AG04449 (cell line): ENCODE results near the gene MDM2.

ENCODE experiments used
- CTCF ChIA-PET: fragments of 350-600 bp; formaldehyde crosslinking; extraction: SDS; loops from one replicate; lab custom pipeline; 2021; ENCODE audit warnings: antibody characterized with exemption; lab: Yijun Ruan, JAX
- POLR2A ChIA-PET: fragments of 400-600, 350-600 bp; formaldehyde crosslinking; extraction: SDS; loops from one replicate; lab custom pipeline; 2020; ENCODE audit warnings: antibody characterized with exemption, inconsistent platforms; lab: Yijun Ruan, JAX
- DNase-seq: peaks from one replicate; pipeline ENCODE4 v3.0.0-alpha.2; 2010; ENCODE audit warnings: low read depth, low spot score
- H3K4me3 ChIP-seq: 2 replicates; pipeline ENCODE4 v1.5.1; 2011; ENCODE audit warnings: low read depth, mild to moderate bottlenecking, control low read depth, low read length
- TF ChIP-seq, protein P1 (sequence below): IDR thresholded peaks from one replicate; pipeline ENCODE4 v1.5.1; 2011; ENCODE audit warnings: mild to moderate bottlenecking, moderate library complexity, low read length, control low read depth, inconsistent platforms; ENCODE audit not compliant: insufficient read depth; ENCODE audit errors: missing control alignments

Gene MDM2

DNA sequence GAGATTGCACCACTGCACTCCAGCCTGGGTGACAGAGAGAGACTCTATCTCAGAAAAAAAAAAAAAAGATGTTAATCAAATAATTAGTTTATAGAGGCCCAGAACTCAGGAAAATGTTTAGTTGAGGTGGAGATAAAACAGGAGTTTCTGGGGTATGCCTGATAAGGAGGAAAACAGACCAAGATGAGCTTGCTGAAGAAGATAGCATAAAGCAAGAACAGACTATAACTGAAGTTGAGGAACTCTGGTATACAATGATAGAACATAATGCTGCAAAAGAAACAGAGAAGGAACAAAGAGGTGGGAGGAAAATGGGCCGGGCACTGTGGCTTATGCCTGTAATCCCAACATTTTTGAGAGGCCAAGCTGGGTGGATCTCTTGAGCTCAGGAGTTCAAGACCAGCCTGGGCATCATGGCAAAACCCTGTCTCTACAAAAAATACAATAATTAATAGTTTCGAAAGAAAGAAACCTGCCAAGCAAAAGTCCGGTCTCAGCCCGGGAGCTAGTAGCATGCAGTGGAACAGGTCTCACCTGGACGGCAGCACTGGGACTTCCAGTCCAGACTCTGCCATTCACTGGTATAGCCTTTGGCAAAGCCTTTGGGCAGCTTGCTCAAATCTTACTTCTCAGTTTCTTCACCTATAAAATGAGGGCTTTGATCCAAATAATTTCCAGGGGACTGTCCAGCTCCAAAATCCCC lies 36.6 kb upstream of the MDM2 start:
- no peak for DNase-seq
- H3K4me3 ChIP-seq = no peak overlapping the region
- ChIA-PET POLR2A (no interaction called here), CTCF (no interaction called here)
- TF ChIP-seq, protein P1, sequence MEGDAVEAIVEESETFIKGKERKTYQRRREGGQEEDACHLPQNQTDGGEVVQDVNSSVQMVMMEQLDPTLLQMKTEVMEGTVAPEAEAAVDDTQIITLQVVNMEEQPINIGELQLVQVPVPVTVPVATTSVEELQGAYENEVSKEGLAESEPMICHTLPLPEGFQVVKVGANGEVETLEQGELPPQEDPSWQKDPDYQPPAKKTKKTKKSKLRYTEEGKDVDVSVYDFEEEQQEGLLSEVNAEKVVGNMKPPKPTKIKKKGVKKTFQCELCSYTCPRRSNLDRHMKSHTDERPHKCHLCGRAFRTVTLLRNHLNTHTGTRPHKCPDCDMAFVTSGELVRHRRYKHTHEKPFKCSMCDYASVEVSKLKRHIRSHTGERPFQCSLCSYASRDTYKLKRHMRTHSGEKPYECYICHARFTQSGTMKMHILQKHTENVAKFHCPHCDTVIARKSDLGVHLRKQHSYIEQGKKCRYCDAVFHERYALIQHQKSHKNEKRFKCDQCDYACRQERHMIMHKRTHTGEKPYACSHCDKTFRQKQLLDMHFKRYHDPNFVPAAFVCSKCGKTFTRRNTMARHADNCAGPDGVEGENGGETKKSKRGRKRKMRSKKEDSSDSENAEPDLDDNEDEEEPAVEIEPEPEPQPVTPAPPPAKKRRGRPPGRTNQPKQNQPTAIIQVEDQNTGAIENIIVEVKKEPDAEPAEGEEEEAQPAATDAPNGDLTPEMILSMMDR = no peak

GRCh38 chr12:68772714-68773113 lies 35.3 kb upstream of the MDM2 start:
- CTCF ChIA-PET = no interaction called here
- POLR2A ChIA-PET = no interaction called here
- no peak for DNase-seq
- H3K4me3 ChIP-seq = no peak overlapping the region
- TF ChIP-seq, protein P1 = no peak

GRCh38 chr12:68773582-68773981 lies 34.4 kb upstream of the MDM2 start:
- CTCF ChIA-PET = no interaction called here
- POLR2A ChIA-PET = interaction anchor here (0.5 kb wide), 1 partner anchor 77 kb away, joined by 3 read pairs; no protein-coding TSS in a partner anchor
- DNase-seq = no peak
- H3K4me3 ChIP-seq = no peak overlapping the region
- TF ChIP-seq, protein P1 = no peak

DNA sequence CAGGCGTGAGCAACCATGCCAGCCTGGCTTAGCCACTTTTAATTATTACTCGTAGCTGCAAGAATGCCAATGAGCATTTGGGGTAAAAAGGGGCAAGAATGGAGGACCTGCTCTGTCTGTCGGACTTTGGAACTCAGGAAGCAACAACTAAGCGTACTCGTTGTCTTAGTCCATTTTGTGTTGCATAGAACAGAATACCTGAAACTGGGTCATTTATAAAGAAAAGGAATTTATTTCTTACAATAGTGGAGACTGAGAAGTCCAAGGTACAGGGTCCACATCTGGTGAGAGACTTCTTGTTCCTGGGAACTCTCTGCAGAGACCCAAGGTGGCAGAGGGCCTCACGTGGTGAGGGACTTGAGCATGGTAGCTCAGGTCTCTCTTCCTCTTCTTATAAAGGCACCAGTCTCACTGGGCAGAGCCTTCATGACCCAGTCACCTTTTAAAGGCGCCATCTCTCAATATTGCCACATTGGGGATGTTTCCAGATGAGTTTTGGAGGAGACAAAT lies 32.8 kb upstream of the MDM2 start:
- no peak for DNase-seq
- TF ChIP-seq, protein P1 = no peak
- ChIA-PET POLR2A (no interaction called here), CTCF (no interaction called here)
- no peak overlapping the region for H3K4me3 ChIP-seq

GRCh38 chr12:68776976-68777610 lies 30.9 kb upstream of the MDM2 start:
- POLR2A ChIA-PET = no interaction called here
- no peak for DNase-seq
- no peak overlapping the region for H3K4me3 ChIP-seq
- TF ChIP-seq, protein P1 = no peak
- CTCF ChIA-PET = no interaction called here

DNA sequence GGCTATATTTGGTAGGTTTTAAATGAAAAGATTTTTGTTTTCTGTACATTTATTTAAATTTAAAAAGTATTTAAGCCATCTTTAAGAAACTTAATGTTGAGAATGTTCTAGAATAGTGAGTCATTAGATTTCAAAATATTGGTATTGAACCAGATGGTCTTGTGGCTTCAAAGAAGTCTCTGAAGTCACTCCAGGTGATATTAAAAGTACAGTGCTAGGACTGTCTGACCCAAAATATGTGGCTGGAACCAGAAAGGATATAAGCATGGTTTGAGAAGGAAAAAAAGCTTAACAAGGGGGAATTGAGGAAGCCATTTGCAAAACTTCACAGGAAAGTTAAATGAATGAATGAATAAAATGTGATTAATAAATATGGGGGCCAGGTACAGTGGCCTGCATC lies 28.7 kb upstream of the MDM2 start:
- DNase-seq = no peak
- ChIA-PET CTCF (no interaction called here), POLR2A (no interaction called here)
- TF ChIP-seq, protein P1 = no peak
- H3K4me3 ChIP-seq = no peak overlapping the region
